GM18519 (cell line): Measurements from ENCODE around the gene HNMT.

Source experiments
- ATAC-seq: cut with Tn5 transposase; IDR thresholded peaks from one replicate; pipeline ENCODE4 v1.9.1; 2021; ENCODE audit warnings: mild to moderate bottlenecking, moderate library complexity; ENCODE audit not compliant: unreplicated experiment, low FRiP score

HNMT gene

DNA sequence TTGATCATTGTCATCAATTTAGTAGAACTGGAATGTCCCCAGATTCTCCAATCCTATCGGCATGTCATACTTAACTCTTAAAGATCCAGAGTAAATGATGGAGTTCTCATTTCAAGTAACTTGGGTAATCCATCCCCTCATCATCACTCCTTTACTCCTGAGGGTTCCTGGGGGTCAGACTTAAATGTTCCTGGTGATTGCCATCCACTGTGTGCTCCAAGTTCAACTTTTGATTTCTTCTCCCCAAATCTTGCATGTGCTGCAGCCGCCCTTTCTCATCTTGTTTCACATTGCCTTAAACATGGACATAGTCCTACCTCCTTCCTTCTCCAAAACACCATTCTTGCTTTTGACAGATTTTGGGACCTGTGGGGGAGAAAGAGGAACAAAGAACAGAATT, 43.2 kb downstream of the HNMT start:
- ATAC-seq: no peak

DNA sequence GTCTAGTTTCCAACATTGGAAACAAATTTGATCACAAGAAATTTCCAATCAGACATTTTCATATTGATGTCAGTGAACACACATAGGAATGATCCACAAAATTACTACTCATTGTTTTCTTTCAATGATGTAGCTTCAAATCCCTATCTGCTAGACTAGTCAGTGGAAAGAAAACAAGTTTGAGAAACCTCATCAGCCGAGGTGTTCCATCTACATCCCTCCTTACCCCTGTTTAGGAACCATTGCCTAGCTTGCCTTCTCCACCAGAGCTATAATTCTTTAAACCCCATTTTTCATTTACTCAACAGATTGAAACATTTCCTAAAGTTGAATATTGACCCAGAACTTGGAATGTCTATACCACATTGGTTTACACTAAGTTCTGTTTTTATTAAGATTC, 45.3 kb downstream of the HNMT start:
- ATAC-seq: no peak

DNA sequence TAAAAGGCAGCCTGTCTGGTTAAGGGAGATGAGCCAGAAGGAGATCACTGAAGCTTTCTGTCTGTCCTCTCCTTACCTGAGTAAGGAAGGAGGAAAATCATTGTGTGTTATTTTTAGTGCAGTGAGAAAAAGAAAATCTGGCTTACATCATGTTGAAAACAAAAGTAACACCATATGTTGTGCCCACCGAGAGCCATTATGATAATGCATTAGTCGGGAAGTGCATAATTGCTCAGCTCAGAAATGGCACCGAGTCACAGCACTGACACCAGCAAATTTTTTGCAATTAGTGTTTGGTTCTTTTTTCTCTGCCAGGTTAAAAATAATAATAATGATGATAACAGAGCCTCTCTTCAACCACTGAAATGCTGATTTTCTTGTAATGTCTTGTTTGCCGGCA, 46.6 kb downstream of the HNMT start:
- ATAC-seq: no peak

DNA sequence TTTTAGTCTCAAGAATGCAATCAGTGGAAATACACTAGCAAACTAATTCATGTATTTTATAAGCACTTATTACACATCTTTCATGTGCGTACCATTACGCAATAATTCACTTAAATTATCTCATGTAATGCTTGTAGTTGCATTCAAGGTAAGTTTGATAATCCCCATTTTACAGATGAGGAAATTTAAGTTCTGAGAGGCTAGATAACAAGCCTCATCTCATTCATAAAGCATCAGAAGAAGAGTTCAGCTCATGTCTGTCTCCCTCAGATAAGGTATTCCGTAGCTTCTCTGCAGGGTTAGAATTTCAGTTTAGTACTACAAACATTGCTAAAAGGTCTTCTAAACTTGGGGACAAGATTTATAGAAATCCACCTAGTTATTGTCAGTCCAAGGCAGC, 47.8 kb downstream of the HNMT start:
- ATAC-seq: no peak

DNA sequence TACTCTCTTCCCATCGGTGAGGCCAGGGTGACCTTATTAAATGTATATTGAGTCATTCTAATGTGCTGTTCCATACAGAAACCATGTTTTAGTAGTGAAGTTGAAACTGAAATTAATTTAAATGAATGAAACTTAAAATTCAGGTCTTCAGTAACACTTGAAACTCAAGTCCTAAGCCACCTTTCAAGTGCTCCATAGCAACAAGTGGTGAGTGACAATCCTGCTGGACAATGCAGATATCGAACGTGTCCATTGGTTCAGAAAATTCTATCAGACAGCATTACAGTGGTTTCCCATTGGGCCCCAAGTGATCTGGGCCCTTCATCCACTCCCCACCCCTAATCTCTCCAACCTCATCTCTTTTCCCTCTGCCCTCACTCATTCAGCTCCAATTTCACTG, 48.7 kb downstream of the HNMT start:
- no peak for ATAC-seq

DNA sequence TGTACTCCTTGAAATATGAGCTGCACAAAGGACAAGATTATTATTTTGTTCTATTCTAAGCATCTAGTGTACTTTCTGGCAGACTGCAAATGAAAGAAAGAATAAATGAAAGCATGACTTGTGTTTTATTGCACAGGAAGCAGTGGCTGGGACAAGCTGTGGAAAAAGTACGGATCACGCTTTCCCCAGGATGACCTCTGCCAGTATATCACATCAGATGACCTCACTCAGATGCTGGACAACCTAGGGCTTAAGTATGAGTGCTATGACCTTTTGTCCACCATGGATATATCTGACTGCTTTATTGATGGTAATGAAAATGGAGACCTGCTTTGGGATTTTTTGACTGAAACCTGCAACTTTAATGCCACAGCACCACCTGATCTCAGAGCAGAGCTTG, 49.4 kb downstream of the HNMT start:
- ATAC-seq: no peak

DNA sequence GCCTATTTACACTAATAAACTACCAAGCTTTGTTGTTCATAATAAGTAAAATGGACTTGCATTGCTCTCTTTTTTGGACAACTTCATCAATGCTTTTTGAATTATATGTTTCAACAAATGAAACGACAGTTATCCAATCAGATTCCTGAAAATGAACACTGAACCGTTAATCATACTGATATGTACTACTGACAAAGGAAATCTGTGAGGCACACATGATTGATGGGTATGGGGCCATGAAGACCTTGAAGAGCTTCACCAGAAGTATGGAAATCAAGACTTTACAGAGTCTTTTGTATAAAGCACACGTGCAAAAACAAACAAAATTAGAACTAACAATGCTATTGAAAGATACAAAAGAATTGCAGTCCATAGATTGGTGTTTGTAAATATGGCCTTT, 51.2 kb downstream of the HNMT start:
- ATAC-seq: no peak

DNA sequence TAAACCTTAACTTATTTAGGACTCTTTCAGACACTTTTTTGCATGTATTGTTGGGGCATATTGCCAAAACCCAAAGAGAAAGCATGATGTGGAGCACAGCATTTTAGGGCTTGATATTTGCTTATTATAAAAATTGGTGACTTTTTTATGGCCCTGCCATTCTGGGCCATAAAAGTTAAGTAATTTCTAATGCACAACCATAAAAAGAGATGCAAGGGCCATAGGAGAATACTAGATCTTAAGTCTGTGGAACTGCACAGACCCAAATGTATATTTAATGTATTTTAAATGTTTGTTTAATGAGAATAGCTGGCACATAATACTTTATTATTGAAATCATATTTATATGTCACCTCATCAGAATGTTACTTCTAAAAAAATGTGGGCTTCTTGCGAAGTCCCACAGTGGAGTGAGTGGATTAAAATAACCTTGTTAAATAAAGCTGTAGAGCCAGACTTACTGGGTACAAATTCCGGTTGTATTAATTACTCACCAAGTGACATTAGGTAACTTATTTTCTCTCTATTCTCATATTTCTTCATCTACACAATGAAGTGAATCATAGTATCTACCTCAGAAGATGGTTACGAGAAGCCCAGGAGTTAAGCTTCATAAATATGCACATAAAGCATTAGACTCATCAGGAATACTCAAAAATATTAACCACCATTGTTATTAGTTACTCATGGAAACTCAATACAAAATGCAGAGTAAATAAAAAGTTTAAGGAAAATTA, 52.2 kb downstream of the HNMT start:
- no peak for ATAC-seq

DNA sequence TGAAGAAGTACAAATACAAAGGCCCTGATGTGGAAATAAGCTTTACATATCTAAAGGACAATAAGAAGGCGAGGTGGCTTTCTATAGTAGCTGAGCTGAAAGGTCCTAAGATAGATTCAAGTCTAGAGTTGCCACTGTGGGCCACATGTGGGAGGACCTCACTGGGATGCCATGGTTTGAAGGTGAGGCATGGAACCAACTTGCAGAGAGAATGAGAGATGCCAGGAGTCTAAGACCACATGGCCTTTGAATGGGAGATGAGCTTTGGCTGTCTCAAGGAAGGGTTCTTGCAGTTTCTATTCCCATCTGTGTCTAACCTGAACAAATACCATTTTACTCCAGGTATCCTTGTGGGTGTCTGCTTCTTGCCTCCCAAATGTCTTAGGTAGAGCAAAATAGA, 53.6 kb downstream of the HNMT start:
- ATAC-seq: no peak

DNA sequence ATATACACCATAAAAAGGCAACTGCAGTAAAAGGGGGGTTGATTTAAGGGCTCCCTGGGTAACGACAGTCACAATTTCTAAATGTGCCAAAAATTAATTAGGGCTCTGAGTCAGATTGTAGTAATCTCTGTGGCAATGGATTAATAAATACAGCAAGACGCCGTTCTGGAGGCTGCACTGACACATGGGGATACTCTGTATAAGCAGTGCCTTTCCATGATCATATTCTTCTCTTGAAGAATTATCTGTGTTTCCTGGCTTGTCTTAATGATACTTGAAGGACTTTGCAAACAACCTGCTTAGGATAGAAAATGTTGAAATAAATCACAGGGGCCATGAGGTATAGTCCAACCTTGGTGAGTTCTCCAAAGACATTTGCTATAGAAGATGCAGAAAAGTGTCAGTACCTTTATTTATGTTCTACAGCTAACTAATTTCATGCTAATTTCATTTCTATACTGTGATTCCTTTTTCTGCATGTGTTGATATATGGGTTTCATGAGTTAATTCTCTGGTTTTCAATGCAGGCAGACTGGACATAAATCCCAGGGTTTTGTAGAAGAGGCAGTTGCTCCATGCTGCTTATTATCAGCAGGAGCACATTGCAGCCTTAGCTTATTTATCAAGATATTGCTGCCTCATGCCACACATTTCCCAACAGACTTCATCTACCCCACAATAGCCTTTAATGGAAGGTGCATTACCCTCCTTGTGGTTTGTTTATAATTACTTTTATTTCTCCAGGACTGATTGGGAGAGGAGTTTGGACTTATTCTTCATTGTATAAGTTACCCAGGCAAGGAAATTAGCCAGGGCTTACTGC, 54.8 kb downstream of the HNMT start:
- no peak for ATAC-seq

DNA sequence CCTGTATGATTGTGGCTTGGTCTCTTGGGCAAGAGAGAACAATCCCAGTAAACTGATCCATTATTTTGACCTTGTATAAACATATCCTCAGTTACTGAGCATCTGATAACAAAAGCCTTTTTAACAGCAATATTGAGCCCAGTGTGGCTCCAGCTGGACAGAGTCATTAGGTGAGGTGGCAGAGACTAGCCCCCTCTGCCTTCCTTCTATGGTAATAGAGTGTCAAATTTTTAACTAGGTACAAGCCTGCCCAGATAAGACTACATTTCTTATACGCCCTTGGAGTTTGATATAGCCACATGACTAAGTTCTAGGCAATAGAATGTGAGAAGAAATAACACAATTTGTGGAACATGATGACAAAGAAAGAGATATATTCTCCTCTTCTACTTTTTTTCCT, 56.2 kb downstream of the HNMT start:
- no peak for ATAC-seq

DNA sequence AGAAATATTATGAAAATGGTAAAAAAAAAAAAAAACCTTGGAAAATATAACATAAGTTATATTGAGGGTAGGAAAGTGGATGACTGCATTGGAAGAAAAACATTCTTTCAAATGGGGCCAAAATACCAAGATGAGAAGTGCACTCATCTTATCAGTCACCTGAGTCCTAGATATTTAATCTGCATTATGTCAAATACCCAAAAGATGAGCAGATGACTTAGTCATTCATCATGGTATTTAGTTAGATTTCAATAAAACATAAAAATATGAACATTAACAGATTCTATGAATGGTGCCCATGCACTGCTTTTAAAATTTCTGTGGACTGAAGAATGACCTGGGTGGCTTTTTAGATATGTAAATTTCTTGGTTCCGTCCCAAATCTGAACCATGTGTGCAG, 56.9 kb downstream of the HNMT start:
- ATAC-seq: no peak

DNA sequence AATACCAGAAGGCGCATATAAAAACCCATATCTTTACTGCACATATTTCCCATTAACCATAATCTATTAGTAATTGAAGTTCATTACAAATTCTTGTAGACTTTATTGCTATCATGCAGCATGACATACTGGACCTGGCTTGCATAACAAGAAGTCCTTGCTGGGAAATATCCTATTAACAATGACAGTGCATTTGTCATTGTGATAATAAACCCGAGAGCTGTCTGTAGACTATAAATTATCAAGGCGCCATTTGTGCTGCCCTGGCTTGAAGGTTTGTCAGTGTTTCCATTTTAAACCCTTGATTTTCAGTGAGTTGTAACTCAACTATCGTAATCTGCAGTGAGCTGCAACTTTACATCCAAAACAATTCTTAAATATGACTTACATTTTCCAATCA, 59.0 kb downstream of the HNMT start:
- no peak for ATAC-seq

DNA sequence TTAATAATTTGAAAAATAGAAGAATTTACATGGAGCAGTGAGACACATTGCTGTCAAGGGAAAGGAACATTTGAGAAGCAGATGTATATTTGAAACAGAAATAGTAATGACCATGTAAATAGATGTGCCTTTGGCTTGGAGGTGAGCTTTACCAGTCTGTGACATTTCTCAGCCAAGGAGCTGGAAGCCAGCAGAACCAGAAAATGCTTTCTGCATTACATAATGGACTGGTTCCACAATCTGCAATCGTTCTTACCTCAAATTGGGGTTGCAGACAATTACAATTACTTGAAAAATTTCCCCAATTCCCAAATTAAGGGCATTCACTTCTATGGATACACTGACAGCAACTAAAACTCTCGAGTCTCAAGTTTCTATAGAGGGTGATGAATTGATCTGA, 59.7 kb downstream of the HNMT start:
- no peak for ATAC-seq

DNA sequence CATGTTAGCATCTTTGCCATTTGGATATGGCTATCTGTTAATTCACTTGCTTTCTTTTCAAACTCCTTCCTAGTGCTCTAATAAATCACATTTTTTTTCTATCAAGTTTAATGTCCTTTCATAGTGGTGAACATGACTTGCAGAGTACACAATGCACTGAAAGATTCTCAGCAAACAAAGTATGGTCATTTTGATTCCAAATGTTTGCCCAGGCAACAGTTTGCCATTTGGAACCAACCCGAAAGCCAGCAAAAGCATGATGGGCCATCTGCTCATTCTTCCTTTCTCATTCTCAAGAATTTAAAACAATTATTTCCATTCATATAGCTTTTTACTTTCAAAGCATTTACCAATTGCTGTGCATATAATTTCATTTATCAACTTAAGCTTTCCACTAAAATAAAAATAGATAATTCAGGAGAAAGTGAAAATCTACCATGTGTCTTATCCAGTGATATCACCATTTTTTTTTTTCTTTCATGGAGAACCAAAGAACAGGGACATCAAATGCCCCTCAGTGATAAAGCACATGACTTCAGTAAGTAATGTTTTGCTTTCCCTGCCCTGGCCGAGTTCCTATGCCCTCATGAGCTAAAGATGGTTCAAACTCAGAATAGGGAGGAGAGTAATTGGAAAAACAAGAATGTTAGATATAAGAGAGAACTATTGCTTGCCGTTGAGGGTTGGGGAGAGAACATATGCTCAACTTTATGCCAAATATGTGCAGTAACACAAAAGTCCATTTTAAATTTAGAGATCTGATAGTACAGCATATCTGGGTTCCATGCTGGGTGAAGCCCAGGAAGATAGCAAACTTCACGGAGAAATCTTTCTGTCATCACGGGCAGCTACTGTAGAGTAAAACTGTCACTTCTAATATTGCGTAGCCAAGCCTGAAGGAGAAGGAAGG, 62.1 kb downstream of the HNMT start:
- no peak for ATAC-seq

DNA sequence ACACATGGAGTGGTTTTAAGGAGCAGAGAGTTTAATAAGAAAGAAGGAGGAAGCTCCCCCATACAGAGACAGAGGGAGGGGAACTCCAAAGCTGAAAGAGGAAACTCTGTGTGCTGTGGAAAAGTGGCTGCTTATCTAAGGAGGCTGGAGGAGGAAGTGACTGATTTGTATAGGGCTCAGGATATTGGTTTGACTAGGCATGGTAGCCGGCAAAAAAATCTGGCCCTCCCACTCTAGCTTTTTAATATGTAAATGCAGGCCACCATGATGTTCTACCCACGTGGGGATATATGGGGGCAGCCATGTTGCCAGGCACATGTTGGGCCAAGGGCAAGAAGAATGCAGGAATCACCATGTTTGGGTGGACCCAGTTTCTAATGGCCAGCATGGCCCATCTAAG, 64.3 kb downstream of the HNMT start:
- ATAC-seq: peak; percentile 55

DNA sequence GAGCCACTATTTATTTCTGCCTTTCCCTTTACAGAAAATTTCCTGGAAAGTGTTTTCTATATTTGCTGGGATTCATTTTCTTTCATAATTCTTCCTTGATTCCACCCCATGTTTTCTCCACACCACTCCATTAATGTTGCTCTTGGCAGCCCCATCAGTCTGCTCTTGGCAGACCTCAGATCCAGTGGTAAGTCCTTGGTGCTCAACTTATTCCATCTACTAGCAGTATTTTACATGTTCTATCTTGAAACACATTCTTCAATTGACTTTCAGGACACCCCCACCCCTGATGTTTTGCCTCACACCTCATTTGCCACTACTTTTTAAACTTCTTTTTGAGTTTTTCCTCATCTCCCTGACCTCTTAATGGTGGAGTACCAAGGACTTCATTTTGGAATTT, 65.0 kb downstream of the HNMT start:
- no peak for ATAC-seq

DNA sequence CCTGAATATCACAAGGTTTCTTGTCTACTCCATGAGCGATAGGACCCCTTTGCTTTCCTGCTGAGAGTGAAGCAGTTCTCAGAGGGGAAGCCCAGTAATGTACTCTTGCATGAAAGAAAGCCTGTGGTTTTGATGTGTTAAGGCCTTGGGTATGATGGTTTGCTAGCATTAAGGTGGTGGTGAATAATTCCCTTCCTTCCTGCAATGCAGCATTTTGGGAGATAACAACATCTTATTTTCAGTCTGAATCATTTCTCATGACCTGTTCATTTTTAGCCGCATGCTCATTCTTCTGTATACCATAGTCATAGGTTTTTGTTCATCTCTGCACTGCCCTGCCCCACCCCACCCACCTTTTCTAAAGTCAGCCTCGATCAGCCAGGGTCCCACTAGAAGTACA, 66.2 kb downstream of the HNMT start:
- ATAC-seq: peak; percentile 84

DNA sequence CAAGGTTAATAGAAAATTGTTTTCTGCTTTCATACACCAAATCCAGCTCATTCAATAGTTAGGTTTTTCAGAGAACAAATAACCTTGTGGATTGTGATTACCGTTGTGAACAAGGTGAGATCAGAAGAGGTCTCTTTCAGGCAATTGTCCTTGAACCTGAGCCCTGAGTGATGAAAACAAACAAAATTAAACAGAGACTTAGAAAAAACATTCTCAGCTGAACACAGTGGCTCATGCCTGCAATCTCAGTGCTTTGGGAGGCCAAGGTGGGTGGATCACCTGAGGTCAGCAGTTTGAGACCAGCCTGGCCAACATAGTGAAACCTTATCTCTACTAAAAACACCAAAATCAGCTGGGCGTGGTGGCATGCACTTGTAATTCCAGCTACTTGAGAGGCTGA, 68.1 kb downstream of the HNMT start:
- no peak for ATAC-seq

DNA sequence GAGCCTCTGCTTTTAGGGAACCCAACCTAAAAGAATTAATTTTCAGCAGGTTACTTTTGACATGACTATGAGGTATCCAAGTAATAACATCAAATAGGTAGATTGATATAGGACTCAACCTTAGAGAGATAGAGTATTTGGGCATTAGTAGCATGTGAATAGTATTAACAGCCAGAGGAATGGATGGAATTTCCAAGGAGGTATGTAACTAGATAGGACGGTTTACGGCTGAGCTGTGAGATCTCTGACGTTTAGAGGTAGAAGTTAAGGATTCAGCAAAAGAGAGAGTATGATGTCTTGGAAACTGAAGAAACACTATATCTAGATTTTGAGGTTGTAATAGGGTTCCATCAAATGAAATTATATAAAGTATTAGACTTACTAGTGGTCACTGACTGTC, 70.3 kb downstream of the HNMT start:
- ATAC-seq: no peak

DNA sequence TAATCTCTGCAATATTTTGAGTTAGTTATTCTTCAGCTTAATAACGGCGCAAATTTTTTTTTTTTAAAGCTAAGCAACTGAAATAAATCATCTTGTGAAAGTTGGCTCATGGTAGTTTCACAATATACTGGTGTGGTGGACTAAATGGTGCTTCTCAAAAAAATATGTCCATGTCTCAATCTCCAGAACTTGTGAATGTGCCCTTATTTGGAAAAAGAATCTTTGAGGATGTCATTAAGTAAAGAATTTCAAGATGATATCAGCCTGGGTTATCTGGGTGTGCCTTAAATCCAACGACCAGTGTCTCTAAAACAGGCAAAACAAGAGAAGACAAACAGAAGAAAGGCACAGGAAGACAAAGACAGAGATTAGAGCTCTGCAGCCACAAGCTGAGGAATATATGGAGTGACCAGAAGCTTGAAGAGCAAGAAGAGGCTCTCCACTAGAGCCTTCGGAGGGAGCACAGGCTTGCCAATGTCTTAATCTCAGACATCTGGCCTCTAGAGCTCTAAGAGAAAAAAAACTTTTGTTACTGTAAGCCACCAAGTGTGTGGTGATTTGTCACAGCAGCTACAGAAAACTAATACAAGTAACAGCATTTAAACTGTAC, 71.4 kb downstream of the HNMT start:
- ATAC-seq: no peak
